GM18505 (cell line): ENCODE results near the gene FGF8.

Experiments
- ATAC-seq: cut with Tn5 transposase; IDR thresholded peaks from one replicate; pipeline ENCODE4 v1.9.1; 2021; ENCODE audit not compliant: unreplicated experiment
- POLR2A ChIP-seq: IDR thresholded peaks from 4 replicates; pipeline ENCODE4 v1.6.1; 2011; ENCODE audit warnings: borderline replicate concordance; ENCODE audit not compliant: insufficient read depth, insufficient read length; ENCODE audit errors: extremely low read depth

Gene FGF8

GRCh38 chr10:101775273-101776160 lies at the start of gene FGF8:
TSS of gene FGF8 (minus strand) at chr10:101776114. CDS start at chr10:101775900, 214 bp downstream.
- no peak for ATAC-seq
- no peak for TF ChIP-seq POLR2A

DNA sequence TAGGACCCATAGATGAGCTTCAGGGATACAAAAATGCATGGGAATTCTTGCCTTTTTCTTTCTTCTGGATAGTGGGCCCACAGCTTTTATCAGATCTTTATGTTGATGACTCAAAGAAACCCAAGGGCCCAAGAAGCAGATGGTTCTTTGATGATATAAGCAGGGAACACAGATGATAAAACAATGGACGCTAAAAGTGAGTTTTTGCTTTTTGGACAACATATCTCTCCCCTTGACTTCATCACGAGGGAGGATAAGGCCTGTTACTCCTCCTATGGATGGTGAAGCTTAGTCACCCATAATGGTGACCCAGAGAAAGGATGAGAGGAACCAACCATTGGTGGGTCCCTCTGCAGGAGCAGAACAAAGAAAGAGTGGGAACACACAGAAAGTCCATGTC lies 48.8 kb upstream of the FGF8 start:
- ATAC-seq, result no peak
- TF ChIP-seq POLR2A, result no peak

DNA sequence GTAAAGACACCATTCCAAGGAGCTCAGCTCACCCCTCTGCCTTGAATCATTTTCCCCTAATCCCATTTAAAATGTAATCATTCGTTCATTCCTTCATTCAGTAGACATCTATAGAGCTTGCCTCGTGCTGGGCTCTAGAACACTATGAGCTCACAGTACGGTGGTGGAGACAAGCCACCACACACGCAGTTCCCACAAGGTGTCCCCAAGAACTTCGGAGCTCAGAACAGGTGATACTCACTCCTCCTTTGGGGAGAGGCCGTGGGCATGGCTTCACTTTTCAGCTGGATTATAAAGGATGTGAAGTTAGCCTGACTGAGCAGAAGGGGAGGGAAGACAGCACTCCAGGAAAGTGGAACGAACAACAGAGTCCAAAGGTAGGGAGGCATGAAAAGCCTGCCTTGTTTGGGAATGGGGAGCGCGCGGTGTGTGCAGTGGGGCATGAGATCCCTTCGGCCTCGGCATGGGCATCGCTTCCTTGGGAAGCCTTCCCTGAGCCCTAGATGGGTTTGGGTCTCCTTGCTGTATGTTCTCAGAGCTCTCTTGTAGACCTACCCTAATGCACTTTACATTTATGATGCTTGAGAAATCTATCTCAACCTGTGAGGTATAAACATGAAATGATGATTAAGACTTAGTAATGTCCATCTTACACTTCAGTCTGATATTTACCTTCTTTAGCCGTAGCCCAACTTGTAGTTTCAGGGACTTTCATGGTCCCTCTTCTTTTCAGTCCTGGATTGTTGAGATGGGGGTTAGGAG lies 43.1 kb upstream of the FGF8 start:
- ATAC-seq, result peak; percentile 23

DNA sequence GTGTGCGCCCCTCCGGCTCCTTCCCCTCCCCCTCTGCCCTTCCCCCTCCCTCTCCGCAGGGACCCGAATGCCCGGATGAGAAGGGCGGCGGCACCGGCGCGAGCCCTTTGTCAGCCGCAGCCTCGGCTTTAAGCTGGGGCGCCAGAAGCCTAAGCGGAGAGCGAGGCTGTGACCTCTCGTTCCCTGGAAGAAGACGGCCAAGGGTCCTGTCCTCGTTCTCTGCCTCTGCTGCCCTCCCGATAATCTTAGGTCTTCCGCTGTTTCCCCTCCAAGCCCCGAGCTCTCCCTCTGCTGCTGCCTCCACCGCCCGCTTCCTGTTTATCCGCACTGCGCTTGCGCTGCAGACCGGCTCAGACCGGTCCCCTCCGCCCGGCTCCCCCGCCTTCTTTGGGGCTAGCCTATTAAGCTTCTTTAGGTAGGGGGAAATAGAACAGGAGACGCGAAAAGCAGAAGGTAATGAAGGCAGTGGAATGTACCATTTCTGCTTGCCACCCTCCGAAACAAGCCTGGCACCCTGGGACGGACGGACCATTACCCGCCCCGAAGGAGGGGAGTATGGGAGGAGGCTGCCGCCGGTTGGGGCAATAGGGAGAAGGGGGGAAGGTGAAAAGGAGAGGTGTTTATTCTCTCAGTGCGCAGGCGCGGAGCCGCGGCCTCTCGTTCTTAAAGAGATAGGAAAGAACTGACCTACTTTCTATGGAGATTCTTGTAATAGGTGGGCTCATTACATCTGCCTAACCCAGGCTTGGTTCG lies 42.4 kb upstream of the FGF8 start, which contains the start of gene OGA:
Gene OGA, minus strand, starts transcription at position 326 of the 753 bp plus-strand sequence. CDS start 422 bp downstream, outside the sequence.
- peak; percentile 83 for ATAC-seq
- TF ChIP-seq POLR2A, result peak; percentile 97

More for the DNA sequence above, 43.1 kb upstream of the FGF8 start:
- TF ChIP-seq POLR2A, result no peak

DNA sequence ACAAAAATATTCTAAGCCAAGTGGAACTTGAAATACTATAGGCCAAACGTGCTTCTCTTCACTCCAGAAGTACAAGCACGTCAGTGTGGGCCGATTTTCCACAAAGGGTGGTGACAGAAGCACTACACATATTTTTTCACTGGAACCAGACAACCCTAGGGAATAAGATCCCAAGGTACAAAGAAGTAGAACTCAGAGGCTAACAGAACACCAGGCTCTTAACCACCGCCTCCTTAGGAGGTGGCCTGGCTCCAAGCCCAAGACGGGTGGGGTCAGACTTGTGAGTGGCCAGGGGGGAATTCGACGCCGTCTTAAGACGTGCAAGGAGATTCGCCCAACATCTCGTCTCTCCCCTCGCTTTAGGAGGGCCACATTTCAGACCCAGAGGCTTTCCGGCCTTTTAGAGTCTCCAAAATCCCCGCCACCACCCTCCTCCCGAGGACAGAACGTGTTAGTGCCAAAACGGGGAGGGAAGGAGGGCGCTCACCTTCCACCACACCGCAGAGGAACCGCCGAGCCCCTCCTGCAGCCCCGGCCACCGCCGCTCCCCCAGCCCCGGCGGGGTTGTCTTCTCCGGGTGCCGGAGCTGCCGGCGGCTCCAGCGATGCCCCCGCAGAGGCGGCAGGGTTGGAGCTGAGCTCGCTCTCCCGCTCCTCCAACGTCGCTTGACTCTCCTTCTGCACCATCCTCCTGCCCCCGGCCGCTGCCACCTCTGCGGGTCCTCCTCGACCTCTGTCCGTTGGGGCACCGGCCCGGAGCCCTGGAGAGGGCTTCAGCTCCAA lies 41.6 kb upstream of the FGF8 start:
- TF ChIP-seq POLR2A, result no peak

GRCh38 chr10:101816913-101817336 lies 41.0 kb upstream of the FGF8 start:
- TF ChIP-seq POLR2A, result no peak
- ATAC-seq, result no peak

More for the DNA sequence above, 41.6 kb upstream of the FGF8 start:
- peak; percentile 5 for ATAC-seq

GRCh38 chr10:101816376-101816775 lies 40.5 kb upstream of the FGF8 start:
- ATAC-seq, result no peak
- no peak for TF ChIP-seq POLR2A

- no peak for ATAC-seq
- TF ChIP-seq POLR2A, result no peak
Observed at GRCh38 chr10:101814466-101815071, 38.7 kb upstream of the FGF8 start.

DNA sequence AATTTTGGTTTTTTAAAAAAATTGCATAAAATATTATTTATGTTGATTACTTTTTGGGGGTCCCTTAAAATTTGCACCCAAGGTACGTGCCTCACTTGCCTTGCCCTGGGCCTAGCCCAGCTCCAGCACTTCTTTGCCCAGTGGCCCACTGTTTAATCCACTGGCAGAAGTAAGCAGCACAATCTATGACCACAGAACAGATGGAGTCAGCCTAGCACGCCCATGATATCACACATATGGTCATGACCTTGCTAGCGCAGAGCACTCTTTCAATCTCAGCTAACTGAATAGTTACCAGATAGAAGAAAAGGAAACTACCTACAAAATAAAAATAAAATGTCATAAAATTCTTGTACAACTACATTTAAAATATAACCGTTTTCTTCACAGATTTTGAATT lies 36.7 kb upstream of the FGF8 start:
- no peak for TF ChIP-seq POLR2A
- ATAC-seq, result no peak

- no peak for TF ChIP-seq POLR2A
- ATAC-seq, result no peak
Observed at GRCh38 chr10:101807158-101807557, 31.2 kb upstream of the FGF8 start.

DNA sequence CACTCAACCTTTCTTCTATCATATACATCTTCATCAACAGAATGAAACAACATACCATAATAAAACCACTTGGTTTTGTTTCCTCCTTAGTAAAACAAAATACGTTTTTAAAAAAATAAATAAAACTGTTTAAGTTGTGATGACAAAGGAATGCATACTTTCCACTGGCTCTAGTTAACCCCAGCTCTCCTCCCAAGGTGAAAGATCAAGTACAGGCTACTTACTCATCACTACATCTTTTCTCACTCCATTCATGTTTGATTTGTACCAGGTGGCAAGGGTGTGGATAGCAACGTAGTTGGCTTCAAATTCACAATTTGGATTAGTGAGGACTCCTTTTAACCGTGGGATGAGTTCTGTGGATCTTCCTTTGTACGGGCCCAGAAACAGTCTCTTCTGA lies 27.6 kb upstream of the FGF8 start:
- ATAC-seq, result no peak
- no peak for TF ChIP-seq POLR2A
